ENCODE results near the gene IMPG2. TPM values are rescaled to one million over a fixed set of nuclear protein-coding genes. Genes with fewer than 3 reads are reported as not detected.

Gene IMPG2
- polyA plus RNA-seq, 1 experiment: 0.19 TPM

DNA sequence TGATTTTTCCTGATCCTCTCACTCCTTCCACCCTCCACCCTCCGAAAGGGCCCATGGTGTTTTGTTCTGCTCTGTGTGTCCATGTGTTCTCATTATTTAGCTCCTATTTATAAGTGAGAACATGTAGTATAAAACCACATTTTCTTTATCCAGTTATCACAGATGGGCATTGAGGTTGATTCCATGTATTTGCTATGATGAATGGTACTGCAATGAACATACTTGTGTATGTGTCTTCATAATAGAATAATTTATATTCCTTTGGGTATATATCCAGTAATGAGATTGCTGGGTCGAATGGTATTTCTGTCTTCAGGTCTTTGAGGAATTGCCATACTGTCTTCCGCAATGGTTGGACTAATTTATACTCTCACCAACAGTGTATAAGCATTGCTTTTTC, 126.0 kb downstream of the IMPG2 start:
- TF ChIP-seq, protein P1, sequence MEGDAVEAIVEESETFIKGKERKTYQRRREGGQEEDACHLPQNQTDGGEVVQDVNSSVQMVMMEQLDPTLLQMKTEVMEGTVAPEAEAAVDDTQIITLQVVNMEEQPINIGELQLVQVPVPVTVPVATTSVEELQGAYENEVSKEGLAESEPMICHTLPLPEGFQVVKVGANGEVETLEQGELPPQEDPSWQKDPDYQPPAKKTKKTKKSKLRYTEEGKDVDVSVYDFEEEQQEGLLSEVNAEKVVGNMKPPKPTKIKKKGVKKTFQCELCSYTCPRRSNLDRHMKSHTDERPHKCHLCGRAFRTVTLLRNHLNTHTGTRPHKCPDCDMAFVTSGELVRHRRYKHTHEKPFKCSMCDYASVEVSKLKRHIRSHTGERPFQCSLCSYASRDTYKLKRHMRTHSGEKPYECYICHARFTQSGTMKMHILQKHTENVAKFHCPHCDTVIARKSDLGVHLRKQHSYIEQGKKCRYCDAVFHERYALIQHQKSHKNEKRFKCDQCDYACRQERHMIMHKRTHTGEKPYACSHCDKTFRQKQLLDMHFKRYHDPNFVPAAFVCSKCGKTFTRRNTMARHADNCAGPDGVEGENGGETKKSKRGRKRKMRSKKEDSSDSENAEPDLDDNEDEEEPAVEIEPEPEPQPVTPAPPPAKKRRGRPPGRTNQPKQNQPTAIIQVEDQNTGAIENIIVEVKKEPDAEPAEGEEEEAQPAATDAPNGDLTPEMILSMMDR (IDR thresholded peaks at IDR 0.05; ENCODE audit: low read depth, low read length): no peak
- Histone ChIP-seq H3K4me3 (ENCODE audit: low read depth, low read length) (no peak overlapping the region), H3K27me3 (ENCODE audit: control insufficient read depth, insufficient read depth, low read length) (no peaks in the 10 kb centered on the region), H3K27ac (ENCODE audit: low read depth, low read length) (no peak overlapping the region), H3K9me3 (ENCODE audit: control insufficient read depth, insufficient read depth, low read length) (no peaks in the 10 kb centered on the region)
- DNase-seq (ENCODE audit: low read depth, low spot score): no peak
- ChIA-PET POLR2A (no interaction called here), CTCF (interaction anchor here (1.0 to 1.8 kb wide), 3 partner anchors 201 to 301 kb away, joined by 3 to 11 read pairs (median 3); partner anchors contain the start of gene ABI3BP)

DNA sequence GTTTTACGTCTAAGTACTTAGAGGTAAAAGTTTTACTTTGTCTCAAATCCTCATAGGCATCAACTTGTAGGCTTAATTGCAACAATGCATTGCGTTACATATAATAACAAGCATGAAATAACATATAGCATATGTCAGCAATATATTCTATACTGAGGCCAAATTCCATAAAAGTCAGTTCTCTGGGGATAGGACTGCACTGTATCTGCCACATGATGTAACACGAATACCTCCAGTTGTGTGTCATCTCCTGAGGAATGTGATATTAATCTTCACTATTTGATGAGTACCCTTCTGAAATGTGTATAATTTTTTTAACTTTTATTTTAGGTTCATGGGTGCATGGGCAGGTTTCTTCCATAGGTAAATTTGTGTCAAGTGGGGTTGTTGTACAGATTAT, 126.4 kb downstream of the IMPG2 start:
- Histone ChIP-seq H3K27me3 (ENCODE audit: control insufficient read depth, insufficient read depth, low read length) (no peaks in the 10 kb centered on the region), H3K9me3 (ENCODE audit: control insufficient read depth, insufficient read depth, low read length) (no peaks in the 10 kb centered on the region), H3K4me3 (ENCODE audit: low read depth, low read length) (no peak overlapping the region), H3K27ac (ENCODE audit: low read depth, low read length) (no peak overlapping the region)
- TF ChIP-seq, protein P1 (IDR thresholded peaks at IDR 0.05; ENCODE audit: low read depth, low read length): no peak
- CTCF ChIA-PET: interaction anchor here (1.0 to 1.8 kb wide), 3 partner anchors 201 to 301 kb away, joined by 3 to 11 read pairs (median 3); partner anchors contain the start of gene ABI3BP
- no peak for DNase-seq (ENCODE audit: low read depth, low spot score)
- POLR2A ChIA-PET: no interaction called here

DNA sequence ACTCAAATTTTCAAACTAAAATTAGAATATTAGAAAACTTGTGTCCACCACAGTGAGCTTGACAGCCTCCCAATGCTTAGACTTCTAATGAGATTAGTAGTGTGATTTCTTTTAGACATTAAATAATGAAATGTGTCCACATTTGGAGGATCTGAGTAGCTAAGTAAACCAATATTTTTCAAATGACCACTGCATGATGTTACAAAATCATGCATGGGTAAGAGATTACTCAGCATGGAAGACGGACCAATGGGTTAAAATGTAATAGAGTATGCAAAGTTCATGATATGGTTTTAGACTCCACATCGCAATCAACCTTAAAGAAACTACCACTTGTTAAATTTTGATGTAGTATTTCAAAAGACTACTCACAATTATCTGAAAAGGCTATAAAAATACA, 130.6 kb downstream of the IMPG2 start:
- H3K4me3 ChIP-seq (ENCODE audit: low read depth, low read length): no peak overlapping the region
- peak; percentile 16 for DNase-seq (ENCODE audit: low read depth, low spot score)
- no peaks in the 10 kb centered on the region for H3K27me3 ChIP-seq (ENCODE audit: control insufficient read depth, insufficient read depth, low read length)
- no peaks in the 10 kb centered on the region for H3K9me3 ChIP-seq (ENCODE audit: control insufficient read depth, insufficient read depth, low read length)
- H3K27ac ChIP-seq (ENCODE audit: low read depth, low read length): no peak overlapping the region
- ChIA-PET CTCF (interaction anchor here (1.5 kb wide), 1 partner anchor 296 kb away, joined by 12 read pairs; no protein-coding TSS in a partner anchor), POLR2A (no interaction called here)
- TF ChIP-seq, protein P1 (IDR thresholded peaks at IDR 0.05; ENCODE audit: low read depth, low read length): no peak

DNA sequence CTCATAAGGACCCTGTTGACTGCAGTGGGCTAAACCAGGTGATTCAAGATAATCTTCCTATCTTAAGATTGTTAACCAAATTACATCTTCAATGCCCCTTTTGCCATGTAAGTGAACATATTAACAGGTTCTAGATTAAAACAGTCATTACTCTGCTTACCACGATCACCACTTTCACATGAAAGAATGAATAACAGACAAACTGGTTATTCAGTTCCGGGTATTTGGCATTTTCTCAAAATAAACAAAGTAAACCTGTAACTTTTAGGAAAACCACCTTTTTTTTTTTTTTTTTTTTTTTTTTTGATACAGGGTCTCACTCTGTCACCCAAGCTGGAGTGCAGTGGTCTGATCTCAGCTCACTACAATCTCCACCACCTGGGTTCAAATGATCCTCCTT, 131.2 kb downstream of the IMPG2 start:
- Histone ChIP-seq H3K9me3 (ENCODE audit: control insufficient read depth, insufficient read depth, low read length) (no peaks in the 10 kb centered on the region), H3K27me3 (ENCODE audit: control insufficient read depth, insufficient read depth, low read length) (no peaks in the 10 kb centered on the region), H3K27ac (ENCODE audit: low read depth, low read length) (no peak overlapping the region), H3K4me3 (ENCODE audit: low read depth, low read length) (no peak overlapping the region)
- CTCF ChIA-PET: interaction anchor here (1.1 kb wide), 1 partner anchor 296 kb away, joined by 3 read pairs; no protein-coding TSS in a partner anchor
- TF ChIP-seq, protein P1 (IDR thresholded peaks at IDR 0.05; ENCODE audit: low read depth, low read length): no peak
- DNase-seq (ENCODE audit: low read depth, low spot score): no peak
- POLR2A ChIA-PET: no interaction called here

DNA sequence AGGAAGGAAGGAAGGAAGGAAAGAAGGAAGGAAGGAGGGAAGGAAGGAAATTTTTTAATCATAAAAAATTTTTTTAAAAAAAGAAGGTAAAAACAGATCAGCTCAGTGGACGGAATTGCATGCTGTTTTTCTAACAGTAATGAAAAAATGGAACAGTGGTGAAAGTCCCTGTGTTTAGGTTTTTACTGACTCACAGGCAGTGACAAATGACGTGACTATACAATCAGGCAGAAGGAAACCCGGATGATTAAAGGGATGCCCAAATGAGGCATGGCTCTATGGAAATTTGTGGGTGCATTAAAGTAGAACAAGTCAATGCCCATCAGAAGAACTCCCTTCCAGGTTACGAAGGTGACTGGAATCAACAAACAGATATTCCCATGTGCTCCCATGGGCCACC, 135.0 kb downstream of the IMPG2 start:
- no peak for DNase-seq (ENCODE audit: low read depth, low spot score)
- TF ChIP-seq, protein P1 (IDR thresholded peaks at IDR 0.05; ENCODE audit: low read depth, low read length): no peak
- CTCF ChIA-PET: no interaction called here
- H3K9me3 ChIP-seq (ENCODE audit: control insufficient read depth, insufficient read depth, low read length): no peaks in the 10 kb centered on the region
- POLR2A ChIA-PET: no interaction called here
- H3K4me3 ChIP-seq (ENCODE audit: low read depth, low read length): no peak overlapping the region
- H3K27ac ChIP-seq (ENCODE audit: low read depth, low read length): no peak overlapping the region
- H3K27me3 ChIP-seq (ENCODE audit: control insufficient read depth, insufficient read depth, low read length): no peaks in the 10 kb centered on the region
